SJSA1 (cell line): ENCODE results near the gene ZNF37A. TPM values are rescaled to one million over a fixed set of nuclear protein-coding genes. Genes with fewer than 3 reads are reported as not detected.
"Not testable (repeated sequence)": the region's sequence is repeated elsewhere in the genome, so short reads cannot be mapped to it uniquely, and the experiment has no call there.

Source experiments
- DNase-seq, 2 experiments: peaks; one replicate each; pipeline ENCODE4 v3.0.0-alpha.2; 2015 to 2020; ENCODE audit warnings: low spot score in 2 of 2, low read depth in 1 of 2
- H3K27ac ChIP-seq: fragments of 250-450 bp; sonication (Bioruptor Pico); 2 replicates; pipeline ENCODE4 v1.5.1; 2020; ENCODE audit warnings: mild to moderate bottlenecking, moderate library complexity
- H3K27me3 ChIP-seq: fragments of 250-450 bp; sonication (Bioruptor Pico); replicated peaks from 2 replicates; pipeline ENCODE4 v1.5.1; 2020; ENCODE audit warnings: mild to moderate bottlenecking, moderate library complexity
- H3K36me3 ChIP-seq: fragments of 250-450 bp; sonication (Bioruptor Pico); 2 replicates; pipeline ENCODE4 v1.5.1; 2020; ENCODE audit warnings: mild to moderate bottlenecking
- H3K4me1 ChIP-seq: fragments of 250-450 bp; sonication (Bioruptor Pico); replicated peaks from 2 replicates; pipeline ENCODE4 v1.6.1; 2021; ENCODE audit warnings: mild to moderate bottlenecking
- H3K4me3 ChIP-seq: fragments of 250-450 bp; sonication (Bioruptor Pico); 2 replicates; pipeline ENCODE4 v1.5.1; 2020; ENCODE audit warnings: mild to moderate bottlenecking
- H3K9me3 ChIP-seq: fragments of 250-450 bp; sonication (Bioruptor Pico); replicated peaks from 2 replicates; pipeline ENCODE4 v1.5.1; 2020; ENCODE audit warnings: mild to moderate bottlenecking
- total RNA-seq: library from RNA; depleted of rRNA; stranded (reverse); fragments of >200 nt; shearing (Covaris generic); gene quantifications from 2 replicates; pipeline ENCODE4 v1.2.3, GENCODE V29; 2014

Gene ZNF37A
- total RNA-seq, 1 experiment from 2014 or later, result 8.6 TPM

GRCh38 chr10:38103756-38104155, 9.6 kb downstream of the ZNF37A start:
- no peak for DNase-seq
- Histone ChIP-seq H3K27me3 (no peaks in the 10 kb centered on the region), H3K27ac (no peak overlapping the region), H3K4me1 (no peaks in the 10 kb centered on the region), H3K4me3 (no peak overlapping the region), H3K36me3 (peaks cover 16% of the 10 kb centered on the region), H3K9me3 (no peaks in the 10 kb centered on the region)

GRCh38 chr10:38112159-38112558, 18.0 kb downstream of the ZNF37A start:
- Histone ChIP-seq H3K4me3 (no peak overlapping the region), H3K9me3 (peaks cover 7% of the 10 kb centered on the region), H3K27me3 (no peaks in the 10 kb centered on the region), H3K27ac (no peak overlapping the region), H3K36me3 (peaks cover 30% of the 10 kb centered on the region), H3K4me1 (no peaks in the 10 kb centered on the region)
- no peak for DNase-seq

GRCh38 chr10:38118072-38118807, 24.1 kb downstream of the ZNF37A start:
- no peak overlapping the region for H3K27ac ChIP-seq
- H3K4me3 ChIP-seq, result no peak overlapping the region
- peaks cover 7% of the 10 kb centered on the region; the same call in 1 of the 2 replicates for H3K9me3 ChIP-seq
- peak in 1 of 2 experiments; percentile 15 for DNase-seq
- no peaks in the 10 kb centered on the region for H3K27me3 ChIP-seq
- no peaks in the 10 kb centered on the region for H3K4me1 ChIP-seq
- peaks cover 46% of the 10 kb centered on the region for H3K36me3 ChIP-seq

GRCh38 chr10:38119038-38119437, 24.9 kb downstream of the ZNF37A start:
- no peak overlapping the region for H3K27ac ChIP-seq
- no peak for DNase-seq
- no peaks in the 10 kb centered on the region for H3K4me1 ChIP-seq
- peaks cover 9% of the 10 kb centered on the region; the same call in 1 of the 2 replicates for H3K9me3 ChIP-seq
- no peaks in the 10 kb centered on the region for H3K27me3 ChIP-seq
- H3K36me3 ChIP-seq, result peaks cover 46% of the 10 kb centered on the region
- H3K4me3 ChIP-seq, result no peak overlapping the region

GRCh38 chr10:38127812-38128211, 33.7 kb downstream of the ZNF37A start:
- no peak overlapping the region for H3K27ac ChIP-seq
- no peak for DNase-seq
- H3K27me3 ChIP-seq, result no peaks in the 10 kb centered on the region
- H3K4me3 ChIP-seq, result no peak overlapping the region
- H3K9me3 ChIP-seq, result 0 out of 2 replicates have a peak, but pooled peaks cover 2% of the 10 kb centered on the region
- no peaks in the 10 kb centered on the region for H3K36me3 ChIP-seq
- no peaks in the 10 kb centered on the region for H3K4me1 ChIP-seq

- Histone ChIP-seq H3K27me3 (no peaks in the 10 kb centered on the region), H3K27ac (no peak overlapping the region), H3K4me3 (no peak overlapping the region), H3K9me3 (no peaks in the 10 kb centered on the region), H3K4me1 (no peaks in the 10 kb centered on the region), H3K36me3 (no peaks in the 10 kb centered on the region)
- no peak for DNase-seq
Measured at GRCh38 chr10:38143587-38143986, 49.5 kb downstream of the ZNF37A start.

- no peaks in the 10 kb centered on the region for H3K9me3 ChIP-seq
- H3K36me3 ChIP-seq, result no peaks in the 10 kb centered on the region
- H3K4me3 ChIP-seq, result no peak overlapping the region
- no peaks in the 10 kb centered on the region for H3K27me3 ChIP-seq
- no peak for DNase-seq
- H3K27ac ChIP-seq, result no peak overlapping the region
- no peaks in the 10 kb centered on the region for H3K4me1 ChIP-seq
Measured at GRCh38 chr10:38146579-38147333, 52.6 kb downstream of the ZNF37A start.

GRCh38 chr10:38147686-38148085, 53.5 kb downstream of the ZNF37A start:
- DNase-seq, result no peak
- no peaks in the 10 kb centered on the region for H3K27me3 ChIP-seq
- no peaks in the 10 kb centered on the region for H3K36me3 ChIP-seq
- no peak overlapping the region for H3K27ac ChIP-seq
- no peak overlapping the region for H3K4me3 ChIP-seq
- H3K9me3 ChIP-seq, result no peaks in the 10 kb centered on the region
- no peaks in the 10 kb centered on the region for H3K4me1 ChIP-seq

GRCh38 chr10:38150891-38151463, 56.8 kb downstream of the ZNF37A start:
- not testable (repeated sequence) for H3K27ac ChIP-seq, H3K27me3 ChIP-seq, H3K4me3 ChIP-seq, H3K9me3 ChIP-seq, H3K4me1 ChIP-seq, DNase-seq, H3K36me3 ChIP-seq

GRCh38 chr10:38156416-38157269, 62.5 kb downstream of the ZNF37A start:
- Histone ChIP-seq H3K27me3 (no peaks in the 10 kb centered on the region), H3K9me3 (no peaks in the 10 kb centered on the region), H3K36me3 (no peaks in the 10 kb centered on the region), H3K4me1 (no peaks in the 10 kb centered on the region), H3K27ac (no peak overlapping the region), H3K4me3 (no peak overlapping the region)
- no peak for DNase-seq

GRCh38 chr10:38157270-38157685, 63.1 kb downstream of the ZNF37A start:
- Histone ChIP-seq H3K4me3 (no peak overlapping the region), H3K9me3 (no peaks in the 10 kb centered on the region), H3K4me1 (no peaks in the 10 kb centered on the region), H3K27me3 (no peaks in the 10 kb centered on the region), H3K27ac (no peak overlapping the region), H3K36me3 (no peaks in the 10 kb centered on the region)
- DNase-seq, result no peak

GRCh38 chr10:38159004-38159403, 64.9 kb downstream of the ZNF37A start:
- DNase-seq, result no peak
- Histone ChIP-seq H3K36me3 (no peaks in the 10 kb centered on the region), H3K9me3 (no peaks in the 10 kb centered on the region)

GRCh38 chr10:38163617-38164016, 69.5 kb downstream of the ZNF37A start:
- Histone ChIP-seq H3K27ac (no peak overlapping the region), H3K27me3 (no peaks in the 10 kb centered on the region), H3K9me3 (no peaks in the 10 kb centered on the region), H3K4me3 (no peak overlapping the region), H3K36me3 (no peaks in the 10 kb centered on the region), H3K4me1 (no peaks in the 10 kb centered on the region)
- DNase-seq, result no peak

More at GRCh38 chr10:38159004-38159403, 64.9 kb downstream of the ZNF37A start:
- Histone ChIP-seq H3K27ac (no peak overlapping the region), H3K4me3 (no peak overlapping the region), H3K4me1 (no peaks in the 10 kb centered on the region), H3K27me3 (no peaks in the 10 kb centered on the region)
